ENCODE measurements around the gene C19orf38. TPM values are rescaled to one million over a fixed set of nuclear protein-coding genes. Genes with fewer than 3 reads are reported as not detected.

The C19orf38 gene
- total RNA-seq, 1 experiment from 2014 or later: not detected

GRCh38 chr19:10832939-10833296, 15.3 kb upstream of the C19orf38 start:
- Histone ChIP-seq H3K23me2 (ENCODE audit: insufficient read length, low read depth, low read length, poor library complexity, severe bottlenecking) (no peaks in the 10 kb centered on the region), H3K27me3 (ENCODE audit: insufficient read depth, low read length) (no peaks in the 10 kb centered on the region), H2BK20ac (ENCODE audit: low read depth, low read length, poor library complexity, severe bottlenecking) (no peak overlapping the region), H4K20me1 (ENCODE audit: control insufficient read depth, insufficient read depth, insufficient read length) (no peaks in the 10 kb centered on the region), H3K18ac (ENCODE audit: insufficient read length, low read depth, low read length) (no peak overlapping the region), H2AK5ac (ENCODE audit: insufficient read length, low read length) (no peak overlapping the region), H3K79me1 (ENCODE audit: insufficient read depth, low read depth, low read length, poor library complexity, severe bottlenecking) (no peaks in the 10 kb centered on the region), H3K4ac (ENCODE audit: low read depth, low read length) (no peak overlapping the region), H2BK5ac (ENCODE audit: insufficient read length, low read length) (no peak overlapping the region), H3K4me2 (ENCODE audit: insufficient read depth, insufficient read length, low read length) (no peak overlapping the region), H3K27ac (ENCODE audit: insufficient read length, low read depth, low read length) (no peak overlapping the region), H3K79me2 (ENCODE audit: insufficient read depth, low read length) (no peaks in the 10 kb centered on the region), H4K8ac (replicated peaks; ENCODE audit: insufficient read length, low read depth, low read length) (no peak overlapping the region), H3K56ac (ENCODE audit: insufficient read length, low read depth, low read length) (no peak overlapping the region), H4K91ac (ENCODE audit: insufficient read length, low read depth, low read length) (no peak overlapping the region), H3T11ph (ENCODE audit: low read length) (no peak overlapping the region), H3K23ac (ENCODE audit: insufficient read length, low read depth, low read length) (no peak overlapping the region), H3K14ac (ENCODE audit: insufficient read depth, low read length) (no peak overlapping the region), H3K4me1 (ENCODE audit: insufficient read depth, low read length) (no peaks in the 10 kb centered on the region; the same call in 1 of the 2 replicates), H2BK15ac (ENCODE audit: low read depth, low read length) (no peak overlapping the region), H2BK120ac (ENCODE audit: low read depth, low read length, poor library complexity, severe bottlenecking) (no peak overlapping the region), H2BK12ac (ENCODE audit: insufficient read length, low read depth, low read length) (no peak overlapping the region), H3K9ac (ENCODE audit: extremely low read depth, insufficient read length, low read length) (no peak overlapping the region), H3K9me3 (ENCODE audit: control insufficient read depth, low read depth, low read length) (no peaks in the 10 kb centered on the region), H2AFZ (ENCODE audit: low read length) (no peak overlapping the region), H4K5ac (ENCODE audit: insufficient read length, low read depth, low read length) (no peak overlapping the region)
- TF ChIP-seq, protein P1, sequence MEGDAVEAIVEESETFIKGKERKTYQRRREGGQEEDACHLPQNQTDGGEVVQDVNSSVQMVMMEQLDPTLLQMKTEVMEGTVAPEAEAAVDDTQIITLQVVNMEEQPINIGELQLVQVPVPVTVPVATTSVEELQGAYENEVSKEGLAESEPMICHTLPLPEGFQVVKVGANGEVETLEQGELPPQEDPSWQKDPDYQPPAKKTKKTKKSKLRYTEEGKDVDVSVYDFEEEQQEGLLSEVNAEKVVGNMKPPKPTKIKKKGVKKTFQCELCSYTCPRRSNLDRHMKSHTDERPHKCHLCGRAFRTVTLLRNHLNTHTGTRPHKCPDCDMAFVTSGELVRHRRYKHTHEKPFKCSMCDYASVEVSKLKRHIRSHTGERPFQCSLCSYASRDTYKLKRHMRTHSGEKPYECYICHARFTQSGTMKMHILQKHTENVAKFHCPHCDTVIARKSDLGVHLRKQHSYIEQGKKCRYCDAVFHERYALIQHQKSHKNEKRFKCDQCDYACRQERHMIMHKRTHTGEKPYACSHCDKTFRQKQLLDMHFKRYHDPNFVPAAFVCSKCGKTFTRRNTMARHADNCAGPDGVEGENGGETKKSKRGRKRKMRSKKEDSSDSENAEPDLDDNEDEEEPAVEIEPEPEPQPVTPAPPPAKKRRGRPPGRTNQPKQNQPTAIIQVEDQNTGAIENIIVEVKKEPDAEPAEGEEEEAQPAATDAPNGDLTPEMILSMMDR (conservative IDR thresholded peaks at IDR 0.05): no peak
- Mint-ChIP-seq H3K4me3 (no peak overlapping the region), H3K4me1 (peaks cover 0 to 10% of the 10 kb centered on the region in 2 experiments; a peak in 1 of 4 replicates), H3K27ac (peak overlapping the region in 1 of 3 experiments; percentile 47; a peak in 2 of 7 replicates), H3K36me3 (ENCODE audit: insufficient read depth in 1 of 3, low read depth in 3 of 3) (peaks cover 3 to 27% (median 16%) of the 10 kb centered on the region in 3 experiments; a peak in 6 of 7 replicates), H3K27me3 (ENCODE audit: low read depth) (peaks cover 13% of the 10 kb centered on the region), H3K9me3 (peaks cover 11% of the 10 kb centered on the region in 2 experiments; a peak in 4 of 5 replicates)
- whole genome bisulfite sequencing (ENCODE audit: extremely low coverage, insufficient read length, low lambda C conversion rate): no CpG with 5 or more reads among the region's 20 CpGs
- no peak for DNase-seq
